Mesendoderm (in vitro differentiated cells): ENCODE data around the gene CAND2.

Experiments used
- DNase-seq: peaks from one replicate; pipeline ENCODE4 v3.0.0; 2013
- H2AK5ac ChIP-seq: 2 replicates; pipeline ENCODE4 v1.6.1; 2013; ENCODE audit warnings: low read length, inconsistent platforms
- H2BK120ac ChIP-seq: 2 replicates; pipeline ENCODE4 v1.6.1; 2013; ENCODE audit warnings: low read depth, mild to moderate bottlenecking, low read length, moderate library complexity, mixed read lengths
- H2BK15ac ChIP-seq: replicated peaks from 2 replicates; pipeline ENCODE4 v1.6.1; 2013; ENCODE audit warnings: low read depth, mild to moderate bottlenecking, moderate library complexity
- H2BK5ac ChIP-seq: 2 replicates; pipeline ENCODE4 v1.6.1; 2013; ENCODE audit warnings: low read length, inconsistent platforms
- H3K18ac ChIP-seq: 2 replicates; pipeline ENCODE4 v1.6.1; 2013; ENCODE audit warnings: mild to moderate bottlenecking, low read length, mixed read lengths
- H3K23ac ChIP-seq: one replicate; pipeline ENCODE4 v1.6.1; 2013; ENCODE audit warnings: low read length
- H3K27ac ChIP-seq: 2 replicates; pipeline ENCODE4 v1.5.1; 2013; ENCODE audit warnings: low read depth, mild to moderate bottlenecking, inconsistent platforms, low read length, moderate library complexity
- H3K27me3 ChIP-seq: 2 replicates; pipeline ENCODE4 v1.6.1; 2013; ENCODE audit warnings: low read length, control low read depth, mild to moderate bottlenecking, inconsistent platforms; ENCODE audit not compliant: insufficient read depth, poor library complexity
- H3K36me3 ChIP-seq: 2 replicates; pipeline ENCODE4 v1.6.1; 2013; ENCODE audit warnings: low read length, inconsistent platforms; ENCODE audit not compliant: control insufficient read depth, insufficient read depth
- H3K4ac ChIP-seq: one replicate; pipeline ENCODE4 v1.6.1; 2013; ENCODE audit warnings: low read depth, mild to moderate bottlenecking, low read length, moderate library complexity
- H3K4me1 ChIP-seq: 2 replicates; pipeline ENCODE4 v1.6.1; 2013; ENCODE audit warnings: low read depth, low read length, inconsistent platforms; ENCODE audit not compliant: control insufficient read depth
- H3K4me2 ChIP-seq: 2 replicates; pipeline ENCODE4 v1.6.1; 2013; ENCODE audit warnings: low read length
- H3K4me3 ChIP-seq: 2 replicates; pipeline ENCODE4 v1.5.1; 2013; ENCODE audit warnings: mild to moderate bottlenecking, low read length
- H3K56ac ChIP-seq: one replicate; pipeline ENCODE4 v1.6.1; 2013; ENCODE audit warnings: low read length
- H3K79me1 ChIP-seq: 2 replicates; pipeline ENCODE4 v1.6.1; 2013; ENCODE audit warnings: low read length, inconsistent platforms
- H3K79me2 ChIP-seq: 2 replicates; pipeline ENCODE4 v1.6.1; 2013; ENCODE audit warnings: mild to moderate bottlenecking, low read length; ENCODE audit not compliant: control insufficient read depth, insufficient read depth
- H3K9ac ChIP-seq: 2 replicates; pipeline ENCODE4 v1.6.1; 2013; ENCODE audit warnings: low read length, inconsistent platforms
- H4K5ac ChIP-seq: one replicate; pipeline ENCODE4 v1.6.1; 2013; ENCODE audit warnings: low read length
- H4K8ac ChIP-seq: one replicate; pipeline ENCODE4 v1.6.1; 2013; ENCODE audit warnings: low read depth, mild to moderate bottlenecking, control low read depth, low read length, moderate library complexity
- WGBS: extraction: QIAGEN DNeasy Blood & Tissue Kit; methylation state at CpG from one replicate; pipeline ENCODE4 v1.1.7; 2013; ENCODE audit warnings: low lambda C conversion rate, missing lambda C conversion rate; ENCODE audit not compliant: insufficient coverage; ENCODE audit errors: extremely low coverage; 5-methylcytosine and 5-hydroxymethylcytosine counted together

The CAND2 gene

DNA sequence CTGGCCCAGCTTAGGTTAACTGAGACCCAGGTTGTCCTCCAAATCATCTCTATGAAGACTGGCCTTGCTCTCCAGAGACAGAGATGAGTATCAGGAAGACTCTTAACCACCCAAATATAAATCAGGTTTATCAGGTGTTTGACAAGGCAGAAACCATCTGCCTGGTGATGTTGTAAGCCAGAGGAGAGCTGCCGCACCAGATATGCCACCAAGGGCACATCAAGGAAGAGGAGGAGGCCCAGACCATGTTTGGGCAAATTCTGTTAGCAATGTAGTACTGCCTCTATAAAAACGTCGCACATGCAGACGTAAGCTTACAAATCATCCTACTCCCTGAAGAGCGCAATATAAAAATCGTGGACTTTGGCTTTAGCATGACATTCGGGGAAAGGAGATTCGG lies 65.9 kb downstream of the CAND2 start:
- H2BK15ac ChIP-seq = no peak overlapping the region
- no peak overlapping the region for H4K8ac ChIP-seq
- no peak overlapping the region for H3K4me3 ChIP-seq
- no peaks in the 10 kb centered on the region for H3K79me1 ChIP-seq
- no peak for DNase-seq
- no peak overlapping the region for H3K56ac ChIP-seq
- H2BK5ac ChIP-seq = no peak overlapping the region
- H3K27ac ChIP-seq = no peak overlapping the region
- no peak overlapping the region for H2BK120ac ChIP-seq
- H3K18ac ChIP-seq = no peak overlapping the region
- H4K5ac ChIP-seq = no peak overlapping the region
- H3K36me3 ChIP-seq = no peaks in the 10 kb centered on the region
- H3K4ac ChIP-seq = no peak overlapping the region
- H3K4me2 ChIP-seq = no peak overlapping the region
- no peaks in the 10 kb centered on the region for H3K79me2 ChIP-seq
- no peak overlapping the region for H3K23ac ChIP-seq
- H2AK5ac ChIP-seq = no peak overlapping the region
- no peaks in the 10 kb centered on the region for H3K4me1 ChIP-seq
- no peak overlapping the region for H3K9ac ChIP-seq
- no peaks in the 10 kb centered on the region for H3K27me3 ChIP-seq
- no CpG with 5 or more reads among the region's 8 CpGs for WGBS

DNA sequence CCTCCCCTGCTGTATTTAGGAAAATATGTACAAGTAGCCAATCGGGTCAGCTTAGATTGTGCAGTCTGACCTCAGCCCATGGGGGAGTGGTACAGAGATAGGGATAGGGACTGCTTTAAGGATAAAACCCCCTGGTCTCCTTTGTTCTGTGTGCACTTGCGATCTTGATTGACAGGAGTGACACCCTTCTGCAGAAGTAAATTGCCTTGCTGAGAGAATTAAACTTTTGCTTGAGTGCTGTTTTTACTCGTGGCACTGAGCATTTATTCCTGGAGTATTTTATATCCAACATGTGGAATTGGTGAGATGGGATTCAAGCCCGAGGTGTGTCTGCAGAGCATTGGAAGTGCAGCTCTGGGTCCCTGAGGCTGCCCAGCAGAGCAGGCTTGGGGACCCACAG lies 68.8 kb downstream of the CAND2 start:
- H3K79me2 ChIP-seq = no peaks in the 10 kb centered on the region
- H4K8ac ChIP-seq = no peak overlapping the region
- no peaks in the 10 kb centered on the region for H3K4me1 ChIP-seq
- no peak overlapping the region for H3K4ac ChIP-seq
- H2AK5ac ChIP-seq = no peak overlapping the region
- no peak overlapping the region for H2BK120ac ChIP-seq
- no peak overlapping the region for H3K18ac ChIP-seq
- no peak overlapping the region for H3K56ac ChIP-seq
- H3K27me3 ChIP-seq = no peaks in the 10 kb centered on the region
- H3K36me3 ChIP-seq = no peaks in the 10 kb centered on the region
- no peak overlapping the region for H2BK15ac ChIP-seq
- H3K23ac ChIP-seq = no peak overlapping the region
- H3K9ac ChIP-seq = no peak overlapping the region
- no peak overlapping the region for H3K27ac ChIP-seq
- no peak overlapping the region for H3K4me3 ChIP-seq
- H3K4me2 ChIP-seq = no peak overlapping the region
- no CpG with 5 or more reads among the region's 4 CpGs for WGBS
- no peaks in the 10 kb centered on the region for H3K79me1 ChIP-seq
- H4K5ac ChIP-seq = no peak overlapping the region
- H2BK5ac ChIP-seq = no peak overlapping the region
- DNase-seq = no peak

DNA sequence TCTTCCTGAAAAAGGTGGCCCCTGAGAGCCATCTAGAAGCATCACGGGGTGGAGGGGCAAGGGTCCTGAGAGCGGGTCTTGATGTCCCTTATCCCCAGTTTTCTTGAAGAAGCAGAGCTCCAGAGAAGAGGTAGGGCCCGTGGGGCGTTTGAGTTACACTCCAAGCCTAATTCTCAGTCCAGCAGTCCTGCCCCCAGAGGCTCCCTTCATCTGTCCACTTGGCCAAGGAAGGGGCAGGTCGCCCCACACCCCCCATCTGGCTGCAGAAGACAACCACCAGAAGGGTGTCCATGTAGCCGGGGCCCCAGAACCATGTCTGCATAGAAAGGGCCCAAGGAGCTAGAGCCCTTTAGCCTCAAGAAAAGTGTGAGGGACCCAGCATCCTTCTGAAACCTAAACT lies 70.4 kb downstream of the CAND2 start:
- no CpG with 5 or more reads among the region's 6 CpGs for WGBS
- Histone ChIP-seq H3K27ac (no peak overlapping the region), H3K79me1 (no peaks in the 10 kb centered on the region), H4K8ac (no peak overlapping the region), H3K36me3 (no peaks in the 10 kb centered on the region), H3K9ac (no peak overlapping the region), H2BK5ac (no peak overlapping the region), H3K4ac (no peak overlapping the region), H2AK5ac (no peak overlapping the region), H3K4me3 (no peak overlapping the region), H4K5ac (no peak overlapping the region), H3K18ac (no peak overlapping the region), H3K56ac (no peak overlapping the region), H3K4me1 (no peaks in the 10 kb centered on the region), H2BK120ac (no peak overlapping the region), H3K79me2 (no peaks in the 10 kb centered on the region), H2BK15ac (no peak overlapping the region), H3K27me3 (no peaks in the 10 kb centered on the region), H3K23ac (no peak overlapping the region), H3K4me2 (no peak overlapping the region)
- DNase-seq = no peak

DNA sequence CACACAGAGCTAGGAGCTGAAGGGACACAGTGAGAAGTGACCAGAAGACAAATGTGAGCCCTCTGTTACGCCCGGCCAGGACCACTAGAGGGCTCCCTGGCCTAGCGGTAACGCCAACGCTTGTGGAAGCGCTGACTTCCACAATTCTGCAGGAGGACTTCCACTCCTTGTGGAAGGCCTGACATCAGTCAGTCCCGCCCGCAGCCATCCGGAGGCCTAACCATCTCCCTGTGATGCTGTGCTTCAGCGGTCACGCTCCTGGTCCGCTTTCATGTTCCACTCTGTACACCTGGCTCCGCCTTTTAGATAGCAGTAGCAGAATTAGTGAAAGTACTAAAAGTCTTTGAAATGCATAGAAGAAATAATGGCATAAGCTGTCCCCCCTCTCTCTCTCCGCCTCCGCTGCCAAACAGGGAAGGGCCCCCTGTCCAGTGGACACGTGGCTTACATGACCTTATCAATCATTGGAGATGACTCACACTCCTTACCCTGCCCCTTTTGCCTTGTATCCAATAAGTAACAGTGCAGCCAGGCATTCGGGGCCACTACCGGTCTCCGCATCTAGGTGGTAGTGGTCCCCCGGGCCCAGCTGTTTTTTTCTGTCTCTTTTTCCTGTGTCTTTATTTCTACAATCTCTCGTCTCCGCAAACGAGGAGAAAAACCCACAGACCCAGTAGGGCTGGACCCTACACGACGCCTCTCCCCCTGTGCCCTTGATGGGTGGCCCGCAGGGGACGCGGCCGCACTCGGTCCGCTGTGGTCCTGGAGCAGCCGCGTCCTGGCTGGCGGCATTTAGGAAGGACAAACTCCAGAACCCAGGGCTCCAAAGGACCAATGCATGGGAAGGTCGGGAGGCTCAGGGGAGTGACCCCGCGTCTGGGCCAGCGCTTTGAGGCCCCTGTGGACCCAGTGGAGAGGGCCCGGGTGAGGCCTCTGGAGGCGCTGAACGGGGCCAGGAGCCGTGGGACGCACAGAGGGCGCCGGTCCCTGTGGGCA lies 71.9 kb downstream of the CAND2 start:
- Histone ChIP-seq H4K8ac (no peak overlapping the region), H3K4ac (no peak overlapping the region), H2BK120ac (no peak overlapping the region), H3K27me3 (no peaks in the 10 kb centered on the region), H3K79me1 (no peaks in the 10 kb centered on the region), H3K36me3 (no peaks in the 10 kb centered on the region), H3K4me2 (peak overlapping the region; percentile 78), H3K23ac (no peak overlapping the region), H2BK15ac (no peak overlapping the region), H3K27ac (no peak overlapping the region), H2BK5ac (no peak overlapping the region), H3K9ac (peak overlapping the region; percentile 67), H3K18ac (no peak overlapping the region), H3K56ac (peak overlapping the region; percentile 84), H3K4me1 (no peaks in the 10 kb centered on the region), H3K4me3 (peak overlapping the region; percentile 23), H2AK5ac (no peak overlapping the region), H4K5ac (no peak overlapping the region), H3K79me2 (no peaks in the 10 kb centered on the region)
- no CpG with 5 or more reads among the region's 45 CpGs for WGBS
- peak; percentile 91 for DNase-seq

DNA sequence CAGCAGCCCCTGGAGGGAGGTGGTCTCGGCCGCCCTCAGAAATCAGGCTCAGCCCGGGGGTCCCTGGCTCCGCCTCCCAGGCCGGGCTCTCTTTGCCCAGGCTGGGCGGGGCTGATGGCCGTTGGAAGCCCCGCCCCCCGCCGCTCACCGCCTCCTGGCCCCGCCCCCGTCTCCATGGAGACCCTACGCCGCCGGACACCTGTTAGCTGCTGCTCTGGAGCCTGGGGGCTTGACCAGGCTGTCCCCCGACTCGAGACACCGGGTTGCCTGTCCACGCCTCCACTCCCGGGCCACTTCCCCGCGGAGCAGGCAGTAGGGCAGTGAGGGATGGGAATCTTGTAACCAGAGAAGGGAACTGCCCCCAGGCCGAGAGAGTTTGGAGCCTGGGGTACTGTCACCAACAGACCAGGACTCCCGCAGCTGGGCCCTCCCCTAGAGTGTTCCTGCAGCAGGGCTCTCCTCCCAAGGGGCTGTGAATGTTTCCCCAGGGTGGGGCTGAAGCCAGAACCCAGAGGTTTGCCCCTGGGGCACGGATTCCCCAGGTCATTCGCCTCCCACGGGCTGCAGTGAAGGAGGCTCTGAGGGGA lies 72.6 kb downstream of the CAND2 start:
- H3K4me1 ChIP-seq = no peaks in the 10 kb centered on the region
- no CpG with 5 or more reads among the region's 28 CpGs for WGBS
- peak overlapping the region; percentile 78 for H3K4me2 ChIP-seq
- H3K23ac ChIP-seq = no peak overlapping the region
- no peaks in the 10 kb centered on the region for H3K79me1 ChIP-seq
- no peak overlapping the region for H2AK5ac ChIP-seq
- H3K18ac ChIP-seq = no peak overlapping the region
- H4K8ac ChIP-seq = no peak overlapping the region
- H3K56ac ChIP-seq = peak overlapping the region; percentile 84
- DNase-seq = peak; percentile 66
- H3K27me3 ChIP-seq = no peaks in the 10 kb centered on the region
- H3K4me3 ChIP-seq = peak overlapping the region; percentile 23
- H2BK5ac ChIP-seq = no peak overlapping the region
- no peak overlapping the region for H3K4ac ChIP-seq
- H3K36me3 ChIP-seq = no peaks in the 10 kb centered on the region
- H3K9ac ChIP-seq = peak overlapping the region; percentile 67
- H4K5ac ChIP-seq = no peak overlapping the region
- no peak overlapping the region for H2BK120ac ChIP-seq
- no peak overlapping the region for H3K27ac ChIP-seq
- H2BK15ac ChIP-seq = no peak overlapping the region
- no peaks in the 10 kb centered on the region for H3K79me2 ChIP-seq
